UCSD-AML1 (cell line): ENCODE results near the gene IGF2BP3.

ENCODE experiments used
- DNase-seq: peaks from one replicate; lab custom pipeline; 2025; ENCODE audit not compliant: unreplicated experiment; lab: John Stamatoyannopoulos, UW

IGF2BP3 gene

GRCh38 chr7:23472556-23472955 is 2.3 kb upstream of the IGF2BP3 start:
- no peak for DNase-seq

GRCh38 chr7:23472046-23472445 is 1.8 kb upstream of the IGF2BP3 start:
- no peak for DNase-seq

- DNase-seq, result no peak
These were observed 992 bp upstream of the IGF2BP3 start for GRCh38 chr7:23471106-23471859.

- no peak for DNase-seq
These were observed 385 bp downstream of the IGF2BP3 start for GRCh38 chr7:23469961-23470250.

GRCh38 chr7:23469150-23469960 is 936 bp downstream of the IGF2BP3 start:
- no peak for DNase-seq

- no peak for DNase-seq
These were observed 1.7 kb downstream of the IGF2BP3 start for GRCh38 chr7:23468526-23469149.

- DNase-seq, result no peak
These were observed 2.3 kb downstream of the IGF2BP3 start for GRCh38 chr7:23467806-23468525.

GRCh38 chr7:23467291-23467805 is 2.9 kb downstream of the IGF2BP3 start:
- no peak for DNase-seq

- no peak for DNase-seq
These were observed 7.4 kb downstream of the IGF2BP3 start for GRCh38 chr7:23462846-23463245.

- no peak for DNase-seq
These were observed 12.2 kb downstream of the IGF2BP3 start for GRCh38 chr7:23458044-23458443.

GRCh38 chr7:23456093-23456492 is 14.2 kb downstream of the IGF2BP3 start:
- no peak for DNase-seq

GRCh38 chr7:23454881-23455526 is 15.3 kb downstream of the IGF2BP3 start:
- no peak for DNase-seq

- no peak for DNase-seq
These were observed 19.8 kb downstream of the IGF2BP3 start for GRCh38 chr7:23450518-23450917.

GRCh38 chr7:23449941-23450340 is 20.4 kb downstream of the IGF2BP3 start:
- DNase-seq, result no peak

GRCh38 chr7:23445326-23445725 is 25.0 kb downstream of the IGF2BP3 start:
- no peak for DNase-seq

GRCh38 chr7:23443974-23444373 is 26.3 kb downstream of the IGF2BP3 start:
- no peak for DNase-seq

GRCh38 chr7:23438171-23438570 is 32.1 kb downstream of the IGF2BP3 start:
- no peak for DNase-seq

GRCh38 chr7:23434147-23434917 is 36.0 kb downstream of the IGF2BP3 start:
- no peak for DNase-seq

GRCh38 chr7:23431702-23432199 is 38.5 kb downstream of the IGF2BP3 start:
- no peak for DNase-seq

GRCh38 chr7:23430893-23431259 is 39.4 kb downstream of the IGF2BP3 start:
- DNase-seq, result no peak
